Measurements from ENCODE around the gene HSD17B1.

Gene HSD17B1

DNA sequence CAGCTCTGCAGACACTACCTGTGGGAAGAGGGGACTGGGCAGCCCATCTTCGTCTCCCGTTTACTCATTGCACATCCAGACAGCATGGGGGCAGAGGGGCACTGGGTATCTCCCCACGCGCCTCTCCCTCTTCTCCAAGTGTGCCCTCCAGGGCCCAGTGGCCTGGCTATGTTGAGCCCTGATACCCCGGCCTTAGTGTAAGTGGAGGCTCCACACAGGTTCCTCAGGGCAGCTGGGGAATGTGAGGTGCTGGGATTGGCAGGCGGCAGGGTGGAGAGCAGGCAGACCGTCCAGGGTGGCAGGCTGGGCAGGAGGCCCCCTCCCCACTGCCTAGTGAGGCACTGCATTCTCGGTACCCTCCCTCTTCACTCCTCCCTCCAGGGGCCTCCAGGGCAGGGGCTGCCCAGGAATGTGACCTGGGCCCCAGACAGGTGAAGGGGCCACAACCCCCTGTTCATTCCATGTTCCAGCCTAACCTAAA, 29.9 kb upstream of the HSD17B1 start:
- no peak for DNase-seq (ENCODE audit: low spot score)
- TF ChIP-seq, protein P1, sequence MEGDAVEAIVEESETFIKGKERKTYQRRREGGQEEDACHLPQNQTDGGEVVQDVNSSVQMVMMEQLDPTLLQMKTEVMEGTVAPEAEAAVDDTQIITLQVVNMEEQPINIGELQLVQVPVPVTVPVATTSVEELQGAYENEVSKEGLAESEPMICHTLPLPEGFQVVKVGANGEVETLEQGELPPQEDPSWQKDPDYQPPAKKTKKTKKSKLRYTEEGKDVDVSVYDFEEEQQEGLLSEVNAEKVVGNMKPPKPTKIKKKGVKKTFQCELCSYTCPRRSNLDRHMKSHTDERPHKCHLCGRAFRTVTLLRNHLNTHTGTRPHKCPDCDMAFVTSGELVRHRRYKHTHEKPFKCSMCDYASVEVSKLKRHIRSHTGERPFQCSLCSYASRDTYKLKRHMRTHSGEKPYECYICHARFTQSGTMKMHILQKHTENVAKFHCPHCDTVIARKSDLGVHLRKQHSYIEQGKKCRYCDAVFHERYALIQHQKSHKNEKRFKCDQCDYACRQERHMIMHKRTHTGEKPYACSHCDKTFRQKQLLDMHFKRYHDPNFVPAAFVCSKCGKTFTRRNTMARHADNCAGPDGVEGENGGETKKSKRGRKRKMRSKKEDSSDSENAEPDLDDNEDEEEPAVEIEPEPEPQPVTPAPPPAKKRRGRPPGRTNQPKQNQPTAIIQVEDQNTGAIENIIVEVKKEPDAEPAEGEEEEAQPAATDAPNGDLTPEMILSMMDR (IDR thresholded peaks at IDR 0.05; ENCODE audit: borderline replicate concordance, control extremely low read depth, extremely low read depth, insufficient read depth, missing control alignments), result no peak
- in situ Hi-C loops (cut with MboI; ENCODE audit: low sequenced_read_pairs, unreplicated experiment), result no loop called here

DNA sequence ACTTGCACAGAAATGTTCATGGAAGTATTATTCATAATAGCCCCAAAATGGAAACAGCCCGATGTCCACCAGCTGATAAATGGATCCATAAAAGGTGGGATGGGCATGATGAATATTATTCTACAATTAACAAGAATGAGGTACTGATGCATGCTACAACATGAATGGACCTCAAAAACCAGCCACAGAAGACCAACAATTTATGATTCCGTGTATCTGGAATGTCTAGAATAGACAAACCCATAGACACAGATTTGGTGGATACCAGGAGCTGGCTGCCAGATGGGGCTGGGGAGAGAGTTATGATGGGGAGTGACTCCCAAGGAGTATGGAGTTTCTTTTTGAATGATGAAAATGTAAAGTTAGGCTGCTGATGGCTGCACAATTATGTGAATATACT, 27.5 kb upstream of the HSD17B1 start:
- in situ Hi-C loops (cut with MboI; ENCODE audit: low sequenced_read_pairs, unreplicated experiment), result loop anchor here (5.0 kb wide), 1 partner anchor 203 kb away; no protein-coding TSS in a partner anchor
- TF ChIP-seq, protein P1 (IDR thresholded peaks at IDR 0.05; ENCODE audit: borderline replicate concordance, control extremely low read depth, extremely low read depth, insufficient read depth, missing control alignments), result no peak
- no peak for DNase-seq (ENCODE audit: low spot score)

DNA sequence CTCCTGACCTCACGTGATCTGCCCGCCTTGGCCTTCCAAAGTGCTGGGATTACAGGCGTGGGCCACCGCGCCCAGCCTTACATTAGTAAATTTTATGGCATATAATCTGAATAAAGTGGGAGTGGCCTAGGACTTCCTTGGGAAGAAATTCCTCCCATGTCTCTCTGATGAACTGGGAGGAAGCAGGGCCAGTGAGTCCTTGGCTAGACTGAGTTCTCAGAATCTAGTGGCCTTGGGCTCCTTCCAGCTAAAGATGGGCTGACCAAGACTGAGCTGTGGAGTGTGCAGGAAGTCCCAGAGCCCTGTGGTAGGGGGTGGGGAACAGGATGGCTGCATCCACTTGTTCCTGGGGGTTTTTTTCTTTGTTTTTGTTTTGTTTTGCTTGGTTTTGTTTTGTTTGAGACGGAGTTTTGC, 26.7 kb upstream of the HSD17B1 start:
- in situ Hi-C loops (cut with MboI; ENCODE audit: low sequenced_read_pairs, unreplicated experiment), result loop anchor here (5.0 kb wide), 1 partner anchor 204 kb away; no protein-coding TSS in a partner anchor
- no peak for DNase-seq (ENCODE audit: low spot score)
- TF ChIP-seq, protein P1 (IDR thresholded peaks at IDR 0.05; ENCODE audit: borderline replicate concordance, control extremely low read depth, extremely low read depth, insufficient read depth, missing control alignments), result no peak

DNA sequence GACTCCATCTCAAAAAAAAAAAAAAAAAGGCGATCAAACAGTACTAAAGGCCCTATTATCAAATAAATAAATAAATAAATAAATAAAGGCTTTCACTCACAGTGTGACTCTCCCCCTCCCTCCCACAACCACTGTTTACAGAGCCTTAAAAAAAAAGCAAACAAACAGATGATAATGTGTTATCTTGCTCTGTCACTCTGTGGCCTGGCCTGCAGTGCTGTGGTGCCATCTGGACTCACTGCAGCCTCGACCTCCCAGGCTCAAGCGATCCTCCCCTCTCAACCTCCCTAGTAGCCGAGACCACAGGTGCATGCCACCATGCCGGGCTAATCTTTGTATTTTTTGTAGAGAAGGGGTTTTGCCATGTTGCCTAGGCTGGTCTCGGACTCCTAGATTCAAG, 24.8 kb upstream of the HSD17B1 start:
- DNase-seq (ENCODE audit: low spot score), result no peak
- TF ChIP-seq, protein P1 (IDR thresholded peaks at IDR 0.05; ENCODE audit: borderline replicate concordance, control extremely low read depth, extremely low read depth, insufficient read depth, missing control alignments), result no peak
- in situ Hi-C loops (cut with MboI; ENCODE audit: low sequenced_read_pairs, unreplicated experiment), result loop anchor here (5.0 kb wide), 1 partner anchor 206 kb away; no protein-coding TSS in a partner anchor

DNA sequence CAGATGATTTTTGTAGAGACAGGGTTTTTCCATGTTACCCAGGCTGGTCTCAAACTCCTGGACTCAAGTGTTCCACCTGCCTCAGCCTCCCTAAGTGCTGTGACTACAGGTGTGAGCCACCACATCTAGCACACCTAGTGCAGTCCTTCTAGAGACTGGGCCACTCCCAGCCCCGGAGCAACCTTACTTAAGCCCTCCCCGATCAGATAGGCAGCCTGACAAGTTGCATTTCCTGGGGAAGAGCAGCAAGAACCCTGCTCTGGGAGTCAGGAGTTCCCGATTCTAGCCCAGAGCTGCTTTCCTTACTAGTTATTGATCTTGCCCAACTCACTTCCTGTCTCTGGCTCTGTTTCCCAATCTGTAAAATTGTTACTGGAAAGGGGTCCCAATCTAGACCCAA, 23.7 kb upstream of the HSD17B1 start:
- no peak for DNase-seq (ENCODE audit: low spot score)
- TF ChIP-seq, protein P1 (IDR thresholded peaks at IDR 0.05; ENCODE audit: borderline replicate concordance, control extremely low read depth, extremely low read depth, insufficient read depth, missing control alignments), result no peak
- in situ Hi-C loops (cut with MboI; ENCODE audit: low sequenced_read_pairs, unreplicated experiment), result loop anchor here (5.0 kb wide), 1 partner anchor 207 kb away; no protein-coding TSS in a partner anchor

DNA sequence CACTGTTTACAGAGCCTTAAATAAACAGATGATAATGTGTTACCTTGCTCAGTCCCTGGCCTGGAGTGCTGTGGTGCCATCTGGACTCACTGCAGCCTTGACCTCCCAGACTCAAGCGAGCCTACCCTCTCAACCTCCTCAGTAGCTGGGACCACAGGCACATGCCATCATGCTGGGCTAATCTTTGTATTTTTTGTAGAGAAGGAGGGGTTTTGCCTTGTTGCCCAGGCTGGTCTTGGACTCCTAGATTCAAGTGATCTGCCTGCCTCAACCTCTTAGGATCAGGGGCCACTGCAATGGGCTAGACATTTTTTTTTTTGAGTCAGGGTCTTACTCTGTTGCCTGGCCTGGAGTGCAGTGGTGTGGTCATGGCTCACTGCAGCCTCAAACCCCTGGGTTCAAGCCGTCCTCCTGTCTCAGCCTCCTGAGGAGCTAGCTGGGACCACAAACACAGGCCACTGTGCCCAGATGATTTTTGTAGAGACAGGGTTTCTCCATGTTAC, 21.7 kb upstream of the HSD17B1 start:
- in situ Hi-C loops (cut with MboI; ENCODE audit: low sequenced_read_pairs, unreplicated experiment), result no loop called here
- no peak for DNase-seq (ENCODE audit: low spot score)
- TF ChIP-seq, protein P1 (IDR thresholded peaks at IDR 0.05; ENCODE audit: borderline replicate concordance, control extremely low read depth, extremely low read depth, insufficient read depth, missing control alignments), result no peak
